ENCODE measurements around the gene CMC2.

Gene CMC2

DNA sequence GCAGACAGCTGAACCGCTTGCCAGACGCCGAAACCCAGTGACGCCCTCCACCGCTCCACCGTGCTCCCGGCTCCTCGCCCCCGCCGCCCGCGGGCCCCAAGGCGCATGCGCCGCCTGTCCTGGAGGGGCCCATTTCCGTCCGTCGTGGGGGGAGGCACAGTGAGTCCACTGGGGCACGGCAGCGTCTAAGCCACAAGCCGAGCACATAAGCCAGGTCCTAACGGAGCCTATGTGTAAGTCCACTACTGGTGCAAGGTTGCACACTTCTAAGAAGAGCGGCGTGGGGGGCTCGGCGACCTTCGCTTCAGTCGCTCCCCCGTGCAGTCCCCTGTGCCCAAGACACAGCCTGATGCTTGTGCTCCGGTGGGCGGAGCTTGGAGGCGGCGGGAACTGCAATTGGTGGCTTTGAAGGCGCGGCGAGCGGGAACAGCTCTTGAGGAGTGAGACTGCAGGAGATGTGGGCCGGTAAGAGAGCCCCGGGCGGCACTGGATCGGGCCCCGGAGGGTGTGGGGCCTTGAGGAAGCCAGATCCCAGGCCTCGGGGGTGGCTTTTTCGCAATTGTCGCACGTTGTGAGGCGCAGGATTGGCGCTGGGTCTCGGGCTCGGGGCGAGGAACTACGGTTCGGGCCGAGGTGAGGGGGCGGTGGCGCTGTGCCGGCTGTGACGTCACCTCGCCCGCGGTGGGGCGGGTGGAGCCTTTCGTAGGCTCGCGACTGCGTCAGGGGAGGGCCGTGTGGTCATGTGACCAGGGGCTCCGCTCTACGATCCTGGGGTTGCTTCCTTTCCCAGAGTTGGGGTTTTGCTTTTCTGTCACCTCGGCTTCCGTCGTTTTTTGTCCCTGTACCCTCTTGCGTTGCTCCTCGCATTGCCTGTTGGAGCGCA is at the start of gene CMC2, which contains the start of gene CENPN:
Gene CMC2, minus strand, starts transcription at position 73 of the 883 bp plus-strand sequence. CDS start 9,491 bp downstream, outside the sequence.
Gene CENPN, plus strand, starts transcription at position 402 of the 883 bp plus-strand sequence. CDS start 4,726 bp downstream, outside the sequence.
- Histone ChIP-seq H3K9me3 (replicated peaks; ENCODE audit: insufficient read depth, low read length) (no peaks in the 10 kb centered on the region), H2AFZ (ENCODE audit: low read length) (peak within 1 kb of the TSS; percentile 61; the same call in 1 of the 2 replicates), H3K4me2 (ENCODE audit: low read depth, low read length) (peak within 1 kb of the TSS; percentile 73)

DNA sequence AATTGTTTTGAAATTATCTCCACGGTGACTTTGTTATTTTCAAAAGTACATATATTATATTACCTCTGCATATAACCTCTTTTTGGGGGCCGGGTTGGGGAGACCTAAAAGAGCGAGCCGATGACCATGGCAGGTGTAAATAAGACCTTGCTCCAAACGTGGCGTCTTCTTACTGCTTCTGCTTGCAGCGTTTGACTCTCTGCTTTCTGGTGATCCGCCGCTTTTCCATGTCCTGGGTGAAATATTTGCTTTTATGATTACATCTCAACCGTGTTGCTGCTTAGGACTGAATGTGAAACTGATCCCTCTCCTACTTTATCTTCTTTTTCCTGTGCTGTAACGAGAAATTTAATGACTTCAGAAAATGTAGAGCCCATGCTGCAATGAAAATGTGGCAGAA is 47.1 kb upstream of the CMC2 start:
- H3K36me3 ChIP-seq (replicated peaks; ENCODE audit: insufficient read depth, low read length), result no peaks in the 10 kb centered on the region
- H3K4me2 ChIP-seq (ENCODE audit: low read depth, low read length), result no peak overlapping the region

More for the DNA sequence above, at the start of gene CMC2, which contains the start of gene CENPN:
- Histone ChIP-seq H3K36me3 (replicated peaks; ENCODE audit: insufficient read depth, low read length) (no peaks in the 10 kb centered on the region), H3K9ac (ENCODE audit: low read length) (peak within 1 kb of the TSS; percentile 92), H3K4me1 (ENCODE audit: low read length) (no peaks in the 10 kb centered on the region), H3K4me3 (ENCODE audit: low read length) (peak within 1 kb of the TSS; percentile 86), H3K79me2 (ENCODE audit: low read length) (peaks cover 84% of the 10 kb centered on the region), H3F3A (ENCODE audit: insufficient read depth, low read length) (peaks cover 6% of the 10 kb centered on the region; the same call in 1 of the 2 replicates), H4K20me1 (ENCODE audit: insufficient read depth, low read length) (no peaks in the 10 kb centered on the region), H3K9me2 (replicated peaks; ENCODE audit: insufficient read depth, low read length) (no peaks in the 10 kb centered on the region), H3K27ac (ENCODE audit: low read length) (peak within 1 kb of the TSS; percentile 94), H3K27me3 (replicated peaks; ENCODE audit: insufficient read depth, low read length) (no peaks in the 10 kb centered on the region)
- TF ChIP-seq EZH2phosphoT487 (IDR thresholded peaks at IDR 0.05; ENCODE audit: low read length) (no peak), EZH2 (optimal IDR thresholded peaks at IDR 0.05; ENCODE audit: low read depth, low read length) (no peak)
- TF ChIP-seq, protein P1, sequence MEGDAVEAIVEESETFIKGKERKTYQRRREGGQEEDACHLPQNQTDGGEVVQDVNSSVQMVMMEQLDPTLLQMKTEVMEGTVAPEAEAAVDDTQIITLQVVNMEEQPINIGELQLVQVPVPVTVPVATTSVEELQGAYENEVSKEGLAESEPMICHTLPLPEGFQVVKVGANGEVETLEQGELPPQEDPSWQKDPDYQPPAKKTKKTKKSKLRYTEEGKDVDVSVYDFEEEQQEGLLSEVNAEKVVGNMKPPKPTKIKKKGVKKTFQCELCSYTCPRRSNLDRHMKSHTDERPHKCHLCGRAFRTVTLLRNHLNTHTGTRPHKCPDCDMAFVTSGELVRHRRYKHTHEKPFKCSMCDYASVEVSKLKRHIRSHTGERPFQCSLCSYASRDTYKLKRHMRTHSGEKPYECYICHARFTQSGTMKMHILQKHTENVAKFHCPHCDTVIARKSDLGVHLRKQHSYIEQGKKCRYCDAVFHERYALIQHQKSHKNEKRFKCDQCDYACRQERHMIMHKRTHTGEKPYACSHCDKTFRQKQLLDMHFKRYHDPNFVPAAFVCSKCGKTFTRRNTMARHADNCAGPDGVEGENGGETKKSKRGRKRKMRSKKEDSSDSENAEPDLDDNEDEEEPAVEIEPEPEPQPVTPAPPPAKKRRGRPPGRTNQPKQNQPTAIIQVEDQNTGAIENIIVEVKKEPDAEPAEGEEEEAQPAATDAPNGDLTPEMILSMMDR (IDR thresholded peaks at IDR 0.05; ENCODE audit: low read length), result no peak
- peak; percentile 92 for DNase-seq

DNA sequence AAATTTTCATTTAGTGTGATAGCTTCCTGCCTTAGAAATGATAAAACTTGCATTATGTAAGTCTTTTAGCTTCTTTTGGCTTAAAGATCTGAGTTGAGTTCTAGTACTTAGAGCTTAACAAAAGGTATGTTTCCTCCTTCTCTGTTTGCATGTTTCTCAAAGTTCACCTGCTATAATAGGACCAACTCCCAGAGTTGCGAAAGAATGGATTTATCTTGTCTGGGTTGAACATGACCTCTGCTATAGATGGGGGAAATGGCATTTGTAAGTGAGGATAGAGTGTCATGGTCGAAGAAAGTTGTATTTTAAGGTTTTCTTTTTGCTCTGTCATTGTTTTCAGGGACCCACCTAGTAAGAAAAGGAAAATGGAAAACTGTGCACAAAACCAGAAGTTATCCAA is 36.1 kb upstream of the CMC2 start:
- Histone ChIP-seq H3K36me3 (replicated peaks; ENCODE audit: insufficient read depth, low read length) (no peaks in the 10 kb centered on the region), H2AFZ (ENCODE audit: low read length) (no peak overlapping the region), H3K4me3 (ENCODE audit: low read length) (no peak overlapping the region), H3K9me3 (replicated peaks; ENCODE audit: insufficient read depth, low read length) (no peaks in the 10 kb centered on the region), H3K9me2 (replicated peaks; ENCODE audit: insufficient read depth, low read length) (no peaks in the 10 kb centered on the region), H3K9ac (ENCODE audit: low read length) (no peak overlapping the region), H4K20me1 (ENCODE audit: insufficient read depth, low read length) (no peaks in the 10 kb centered on the region), H3K79me2 (ENCODE audit: low read length) (0 out of 2 replicates have a peak, but pooled peaks cover 4% of the 10 kb centered on the region), H3F3A (ENCODE audit: insufficient read depth, low read length) (no peaks in the 10 kb centered on the region), H3K27ac (ENCODE audit: low read length) (no peak overlapping the region), H3K27me3 (replicated peaks; ENCODE audit: insufficient read depth, low read length) (no peaks in the 10 kb centered on the region), H3K4me1 (ENCODE audit: low read length) (no peaks in the 10 kb centered on the region), H3K4me2 (ENCODE audit: low read depth, low read length) (no peak overlapping the region)
- no peak for DNase-seq
- TF ChIP-seq, protein P1 (IDR thresholded peaks at IDR 0.05; ENCODE audit: low read length), result no peak
- TF ChIP-seq EZH2phosphoT487 (IDR thresholded peaks at IDR 0.05; ENCODE audit: low read length), result no peak
- no peak for TF ChIP-seq EZH2 (optimal IDR thresholded peaks at IDR 0.05; ENCODE audit: low read depth, low read length)

More for the DNA sequence above, 47.1 kb upstream of the CMC2 start:
- Histone ChIP-seq H3K9me3 (replicated peaks; ENCODE audit: insufficient read depth, low read length) (no peaks in the 10 kb centered on the region), H4K20me1 (ENCODE audit: insufficient read depth, low read length) (no peaks in the 10 kb centered on the region), H3K4me1 (ENCODE audit: low read length) (no peaks in the 10 kb centered on the region), H3K27me3 (replicated peaks; ENCODE audit: insufficient read depth, low read length) (no peaks in the 10 kb centered on the region), H3K9me2 (replicated peaks; ENCODE audit: insufficient read depth, low read length) (no peaks in the 10 kb centered on the region), H3K9ac (ENCODE audit: low read length) (no peak overlapping the region), H2AFZ (ENCODE audit: low read length) (no peak overlapping the region), H3K27ac (ENCODE audit: low read length) (no peak overlapping the region), H3K4me3 (ENCODE audit: low read length) (no peak overlapping the region), H3K79me2 (ENCODE audit: low read length) (no peaks in the 10 kb centered on the region), H3F3A (ENCODE audit: insufficient read depth, low read length) (no peaks in the 10 kb centered on the region)
- no peak for TF ChIP-seq EZH2phosphoT487 (IDR thresholded peaks at IDR 0.05; ENCODE audit: low read length)
- TF ChIP-seq EZH2 (optimal IDR thresholded peaks at IDR 0.05; ENCODE audit: low read depth, low read length), result no peak
- TF ChIP-seq, protein P1 (IDR thresholded peaks at IDR 0.05; ENCODE audit: low read length), result no peak
- DNase-seq, result no peak
